Bronchus fibroblast of lung (primary cell): ENCODE results near the gene FAR2. TPM values are rescaled to one million over a fixed set of nuclear protein-coding genes. Genes with fewer than 3 reads are reported as not detected.

ENCODE experiments used
- total RNA-seq: library from RNA; depleted of rRNA; stranded (reverse); fragments of >200 nt; gene quantifications from 2 replicates; pipeline ENCODE4 v1.2.3, GENCODE V29; 2015

The FAR2 gene
- total RNA-seq = 6.7 and 7.1 TPM in 2 replicates

DNA sequence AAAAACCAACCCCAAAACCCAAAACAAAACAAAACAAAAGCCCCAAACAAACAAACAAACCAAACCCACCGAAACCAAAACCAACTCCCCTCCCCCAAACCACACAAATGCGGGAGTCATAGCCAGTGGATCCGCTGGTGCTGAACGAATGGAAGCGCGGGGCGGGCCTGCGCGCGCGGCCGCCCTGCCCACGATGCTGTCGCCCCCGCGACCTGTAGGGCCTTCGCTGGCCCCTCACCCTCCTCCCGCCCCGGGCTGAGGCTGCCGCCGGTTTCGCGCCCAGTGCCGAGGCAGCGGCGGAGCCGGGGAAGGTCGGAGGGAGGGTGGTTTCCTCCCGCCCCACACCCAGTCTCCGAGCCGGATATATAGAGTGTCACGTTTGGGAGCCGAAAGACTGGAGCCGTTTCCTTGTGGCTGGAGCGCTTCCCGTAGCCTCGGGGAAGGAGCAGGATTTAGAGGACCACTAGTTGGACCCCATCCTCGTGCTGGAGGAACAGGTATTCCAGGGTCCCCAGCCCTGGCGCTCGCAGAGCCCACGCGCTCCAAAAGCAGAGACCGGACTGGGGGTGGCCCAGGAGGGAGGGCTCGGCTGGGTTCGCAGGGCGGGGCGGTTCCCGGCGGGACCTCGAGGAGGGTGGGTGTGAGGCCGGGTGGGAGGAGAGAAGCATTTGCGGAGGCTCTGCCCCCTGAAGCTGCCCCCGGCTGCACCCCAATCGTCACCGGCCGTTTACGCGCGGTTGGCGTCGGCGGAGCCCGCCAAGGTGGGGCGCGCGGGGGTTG is at the start of gene FAR2:
FAR2 (plus strand) TSS at position 368 of the 780 bp plus-strand sequence. CDS start 121,172 bp downstream, outside the sequence.

DNA sequence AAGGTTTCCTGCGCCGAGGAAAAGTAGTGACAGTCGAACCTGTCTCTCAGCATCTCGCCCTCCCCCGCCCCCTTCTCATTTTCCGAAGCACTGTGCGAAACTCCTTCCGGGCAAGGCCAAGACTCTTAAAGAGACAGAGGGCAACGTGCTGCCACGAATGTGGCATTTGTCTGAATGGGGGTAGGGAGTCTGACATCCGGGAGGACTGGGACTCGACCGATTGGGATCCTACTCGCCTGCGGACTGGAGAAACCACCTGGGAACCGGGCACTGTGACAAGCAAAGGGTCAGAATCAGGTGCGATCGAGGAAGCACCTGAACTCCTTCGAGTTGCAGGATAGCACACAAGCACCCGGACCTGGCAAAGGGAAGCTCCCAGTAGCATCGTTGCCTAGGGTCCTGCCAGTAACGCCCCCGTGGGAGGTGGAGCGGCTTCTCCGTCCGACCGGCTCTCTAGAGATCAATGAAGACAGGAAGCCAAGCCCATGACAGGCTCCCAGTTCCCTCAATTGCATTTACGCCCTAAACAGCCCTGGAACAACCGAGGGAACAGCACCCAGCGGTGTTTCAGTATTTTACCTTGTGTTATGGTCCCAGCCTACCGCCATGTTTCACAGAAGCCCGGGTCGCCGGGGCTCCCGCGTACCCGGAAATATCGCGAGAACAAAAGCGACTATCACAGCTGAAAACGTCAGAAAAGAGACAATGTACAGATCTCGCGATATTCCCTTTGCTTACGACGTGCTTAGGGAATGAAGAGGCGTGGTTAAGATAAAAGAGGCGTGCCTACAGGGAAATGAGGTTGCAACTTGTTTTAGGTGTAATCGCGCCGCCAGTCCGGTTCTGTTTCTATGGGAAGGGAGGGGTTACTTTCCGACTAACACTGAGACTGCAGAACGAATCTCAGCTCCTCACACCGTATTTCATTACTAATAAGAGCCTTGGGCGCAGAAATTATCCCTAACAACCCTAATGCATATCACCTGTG is 231.8 kb downstream of the FAR2 start, which contains the start of gene ERGIC2:
ERGIC2 (minus strand) TSS at position 637 of the 988 bp plus-strand sequence. CDS start 9,539 bp downstream, outside the sequence.

Other genes starting within 250 kb of the FAR2 start
- gene ERGIC2, start 231.9 kb downstream of the FAR2 start, total RNA-seq = 46.4 and 56.0 TPM in 2 replicates